GM21360 (cell line): ENCODE results near the gene DHODH.

Experiments
- ATAC-seq: cut with Tn5 transposase; IDR thresholded peaks from one replicate; pipeline ENCODE4 v1.9.1; 2021; ENCODE audit warnings: mild to moderate bottlenecking, moderate library complexity; ENCODE audit not compliant: unreplicated experiment

DHODH gene

GRCh38 chr16:72013389-72013788 lies 4.8 kb downstream of the DHODH start:
- no peak for ATAC-seq

- ATAC-seq: no peak
Measured at GRCh38 chr16:72013888-72014581, 5.5 kb downstream of the DHODH start.

GRCh38 chr16:72014675-72015074 lies 6.1 kb downstream of the DHODH start:
- ATAC-seq: no peak

GRCh38 chr16:72015124-72015523 lies 6.6 kb downstream of the DHODH start:
- ATAC-seq: no peak

GRCh38 chr16:72018470-72018869 lies 9.9 kb downstream of the DHODH start:
- ATAC-seq: no peak

- no peak for ATAC-seq
Measured at GRCh38 chr16:72021043-72021442, 12.5 kb downstream of the DHODH start.

GRCh38 chr16:72022127-72022526 lies 13.6 kb downstream of the DHODH start:
- ATAC-seq: no peak

GRCh38 chr16:72023962-72024361 lies 15.4 kb downstream of the DHODH start:
- no peak for ATAC-seq

GRCh38 chr16:72024862-72025382 lies 16.4 kb downstream of the DHODH start:
- ATAC-seq: no peak

GRCh38 chr16:72025404-72026114 lies 17.0 kb downstream of the DHODH start:
- ATAC-seq: no peak

GRCh38 chr16:72027669-72028378 lies 19.3 kb downstream of the DHODH start:
- no peak for ATAC-seq

GRCh38 chr16:72029567-72030271 lies 21.2 kb downstream of the DHODH start:
- no peak for ATAC-seq

- ATAC-seq: no peak
Measured at GRCh38 chr16:72033437-72033836, 24.9 kb downstream of the DHODH start.

- ATAC-seq: no peak
Measured at GRCh38 chr16:72036098-72036497, 27.6 kb downstream of the DHODH start.

GRCh38 chr16:72042157-72042660 lies 33.7 kb downstream of the DHODH start:
- ATAC-seq: no peak

GRCh38 chr16:72043058-72043457 lies 34.5 kb downstream of the DHODH start:
- no peak for ATAC-seq

GRCh38 chr16:72043539-72043938 lies 35.0 kb downstream of the DHODH start:
- ATAC-seq: no peak

GRCh38 chr16:72044296-72044695 lies 35.8 kb downstream of the DHODH start:
- no peak for ATAC-seq

GRCh38 chr16:72044825-72045359 lies 36.3 kb downstream of the DHODH start:
- ATAC-seq: no peak

- ATAC-seq: no peak
Measured at GRCh38 chr16:72049110-72049509, 40.6 kb downstream of the DHODH start.
